HPDE6-E6E7 (cell line): ENCODE results near the gene TFDP1.
"Not testable (repeated sequence)": the region's sequence is repeated elsewhere in the genome, so short reads cannot be mapped to it uniquely, and the experiment has no call there.

ENCODE experiments used
- DNase-seq: peaks from one replicate; pipeline ENCODE4 v3.0.0; 2011; ENCODE audit warnings: missing footprints; ENCODE audit errors: extremely low spot score

TFDP1 gene

DNA sequence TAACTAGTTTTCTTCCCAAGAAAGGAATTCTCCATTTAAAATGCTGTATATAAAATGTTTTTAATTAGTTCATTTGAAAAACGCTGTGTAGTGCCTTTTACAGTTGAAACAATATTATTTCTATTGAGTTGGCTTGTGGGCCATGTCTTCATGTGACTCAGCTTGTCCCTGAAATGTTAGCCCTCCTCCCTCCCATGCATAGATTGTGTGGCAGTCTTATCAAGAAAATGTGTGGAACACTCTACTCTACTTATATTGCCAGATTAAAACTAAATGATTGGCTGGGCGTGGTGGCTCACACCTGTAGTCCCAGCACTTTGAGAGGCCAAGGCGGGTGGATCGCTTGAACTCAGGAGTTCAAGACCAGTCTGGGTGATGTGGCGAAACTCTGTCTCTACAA, 33.4 kb downstream of the TFDP1 start:
- no peak for DNase-seq

DNA sequence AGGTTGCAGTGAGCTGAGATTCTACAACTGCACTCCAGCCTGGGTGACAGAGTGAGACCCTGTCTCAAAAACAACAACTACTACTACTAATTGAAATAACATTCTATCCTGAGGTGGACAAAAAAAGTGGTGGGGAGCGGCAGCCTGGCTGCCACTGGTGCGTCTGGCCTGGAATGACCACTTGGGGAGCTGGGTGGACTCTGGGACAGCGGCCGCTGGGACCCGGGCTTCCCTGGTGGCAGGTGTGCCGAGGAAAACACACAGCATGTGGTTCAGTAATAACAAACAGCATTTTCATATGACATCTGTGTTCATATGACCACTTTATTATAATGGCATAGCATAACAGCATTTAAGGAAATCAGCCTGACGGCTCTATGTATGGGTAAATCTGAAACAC, 33.9 kb downstream of the TFDP1 start:
- no peak for DNase-seq

DNA sequence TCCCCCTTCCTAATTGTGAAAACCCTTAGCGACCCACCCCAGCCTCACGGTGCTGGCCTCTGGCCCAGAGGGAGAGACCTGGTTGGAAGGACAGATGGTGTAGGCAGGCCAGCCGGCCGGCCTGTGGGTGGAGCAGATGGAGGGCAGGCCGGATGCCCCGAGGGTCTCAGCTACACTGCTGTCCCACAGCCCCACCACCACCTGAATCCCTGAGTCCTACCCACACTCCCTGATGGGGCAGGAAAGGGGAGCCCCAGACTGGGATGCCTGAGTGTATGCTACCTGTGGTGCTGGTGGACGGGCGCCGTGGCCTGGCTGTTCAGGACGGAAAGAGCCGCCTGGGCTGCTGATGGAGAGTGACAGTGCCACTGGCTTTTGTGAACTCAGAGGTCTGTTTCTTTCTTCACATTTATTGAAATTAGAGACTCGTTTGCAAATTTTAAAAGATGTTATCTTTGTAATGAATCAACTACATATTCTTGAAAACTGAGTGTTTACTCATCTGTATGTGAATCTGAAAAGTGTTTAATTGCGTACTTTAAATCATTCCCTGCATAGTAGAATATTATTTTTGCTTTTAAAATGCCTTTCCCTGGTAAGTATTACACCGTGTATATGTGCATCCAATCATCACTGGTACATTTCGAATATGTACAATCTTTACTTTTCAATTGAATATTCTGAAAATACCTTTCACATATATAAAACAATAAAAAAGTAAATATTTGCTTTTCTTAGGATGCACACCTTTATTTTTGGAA, 35.7 kb downstream of the TFDP1 start:
- no peak for DNase-seq

DNA sequence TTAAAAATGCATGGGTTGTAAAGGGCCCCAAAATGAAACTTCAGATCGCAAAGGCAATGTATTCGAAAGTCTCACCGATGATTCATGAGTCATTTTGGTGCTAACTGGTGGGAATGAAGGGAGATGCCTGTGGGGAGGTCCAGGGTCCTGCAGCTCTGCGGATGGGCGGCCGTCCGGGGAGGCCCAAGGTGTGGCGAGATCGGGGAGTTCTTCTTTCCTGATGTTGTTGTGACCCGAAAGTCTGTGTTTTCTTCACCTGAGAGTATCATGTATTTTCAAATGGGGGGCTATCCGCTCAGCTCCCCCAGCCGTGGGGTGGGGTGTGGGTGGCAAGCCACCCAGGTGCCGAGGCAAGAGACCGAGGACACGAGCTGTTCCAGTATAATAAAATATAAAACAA, 36.5 kb downstream of the TFDP1 start:
- no peak for DNase-seq

DNA sequence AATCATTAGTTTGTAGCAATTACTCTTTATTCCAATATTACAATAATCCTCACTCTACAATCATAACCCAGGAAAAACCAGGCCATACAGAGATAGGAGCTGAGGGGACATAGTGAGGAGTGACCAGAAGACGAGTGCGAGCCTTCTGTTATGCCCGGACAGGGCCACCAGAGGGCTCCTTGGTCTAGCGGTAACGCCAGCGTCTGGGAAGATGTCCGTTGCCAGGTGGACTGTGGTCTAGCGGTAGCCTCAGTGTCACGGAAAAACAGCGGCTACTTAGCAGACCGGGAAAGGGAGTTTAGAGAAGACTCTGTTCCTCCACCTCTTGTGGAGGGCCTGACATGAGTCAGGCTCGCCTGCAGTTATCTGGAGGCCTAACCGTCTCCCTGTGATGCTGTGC, 36.9 kb downstream of the TFDP1 start:
- DNase-seq: not testable (repeated sequence)

DNA sequence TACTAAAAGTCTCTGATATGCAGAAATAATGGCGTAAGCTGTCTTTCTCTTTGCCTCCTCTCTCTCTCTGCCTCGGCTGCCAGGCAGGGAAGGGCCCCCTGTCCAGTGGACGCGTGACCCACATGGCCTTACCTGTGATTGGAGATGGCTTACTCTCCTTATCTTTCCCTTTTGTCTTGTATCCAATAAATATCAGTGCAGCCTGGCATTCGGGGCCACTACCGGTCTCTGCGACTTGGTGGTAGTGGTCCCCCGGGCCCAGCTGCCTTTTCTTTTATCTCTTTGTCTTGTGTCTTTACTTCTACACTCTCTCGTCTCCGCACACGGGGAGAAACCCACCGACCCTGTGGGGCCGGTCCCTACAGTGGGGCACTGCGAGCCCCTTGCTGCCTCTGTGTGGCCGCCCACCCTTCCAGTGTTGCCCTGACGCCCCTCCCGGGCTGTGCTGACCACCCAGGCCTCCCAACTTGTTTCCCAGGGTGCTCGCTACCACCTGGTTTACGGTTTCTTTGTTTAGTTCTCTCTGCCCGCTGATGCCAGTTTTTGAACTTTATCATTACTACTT, 37.5 kb downstream of the TFDP1 start:
- not testable (repeated sequence) for DNase-seq

DNA sequence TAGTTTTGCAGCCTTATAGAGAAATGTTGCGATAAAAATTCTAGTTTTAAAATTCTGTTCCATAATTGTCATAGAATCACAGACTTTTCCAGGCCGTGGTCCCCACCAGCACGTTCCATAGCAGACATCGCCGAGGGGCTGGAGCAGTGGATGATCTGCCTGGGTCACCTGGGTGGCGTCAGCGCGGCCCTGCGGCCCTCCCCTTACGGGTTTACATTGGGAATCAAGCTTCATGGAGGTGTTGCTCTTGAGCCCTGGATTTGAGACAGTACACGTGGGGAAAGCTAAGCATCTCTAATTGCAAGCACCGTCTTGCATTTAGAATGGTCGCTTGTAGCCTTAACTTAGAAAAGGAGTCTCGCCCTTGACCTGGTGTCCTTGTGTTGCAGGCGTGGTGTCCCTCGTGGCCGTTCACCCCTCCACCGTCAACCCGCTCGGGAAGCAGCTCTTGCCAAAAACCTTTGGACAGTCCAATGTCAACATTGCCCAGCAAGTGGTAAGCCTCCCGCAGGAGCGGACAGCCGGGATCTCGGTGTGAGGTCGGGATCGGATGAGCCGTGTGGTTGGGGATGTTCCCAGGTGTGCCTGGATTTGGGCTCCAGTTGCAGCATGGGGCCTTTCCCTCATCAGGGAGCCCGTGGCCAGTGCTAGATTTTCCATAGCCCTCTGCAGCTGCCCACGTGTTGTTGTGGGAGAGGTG, 38.4 kb downstream of the TFDP1 start:
- DNase-seq: no peak

DNA sequence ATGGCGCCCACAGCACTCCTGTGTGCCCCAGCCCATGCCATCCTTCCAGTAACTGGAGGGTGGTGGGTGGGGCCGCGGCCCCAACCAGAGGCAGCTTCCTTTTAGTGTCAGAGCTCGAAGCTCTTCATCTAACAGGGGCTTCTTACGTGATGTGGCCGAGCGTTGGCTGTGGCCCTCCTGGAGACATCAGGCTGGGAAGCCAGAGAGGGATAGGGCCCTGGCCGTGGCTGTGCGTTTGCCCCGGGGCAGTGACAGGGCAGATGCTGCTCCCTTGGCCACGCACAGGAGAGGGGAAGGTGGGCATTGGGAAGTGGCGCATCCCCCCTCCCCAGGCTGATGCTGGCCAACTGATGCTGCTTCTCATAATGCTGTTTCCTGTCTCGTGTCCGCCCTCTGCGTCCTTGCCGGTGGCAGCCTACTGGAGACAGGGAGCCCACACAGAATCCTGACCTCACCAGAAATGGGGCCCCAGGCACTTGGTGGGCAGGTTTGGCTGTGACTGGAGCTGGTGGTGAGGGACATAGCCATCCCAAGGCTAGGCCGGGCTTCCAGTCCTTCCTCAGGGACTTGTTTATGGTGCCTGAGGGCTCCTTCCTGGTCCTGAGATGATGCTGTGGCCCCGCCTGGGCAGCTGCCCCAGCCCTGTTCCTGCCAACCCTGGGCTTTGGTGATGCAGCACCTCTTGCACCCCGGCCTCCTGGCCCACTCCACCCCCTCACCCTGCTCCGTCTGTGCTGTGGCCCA, 39.1 kb downstream of the TFDP1 start:
- DNase-seq: no peak

DNA sequence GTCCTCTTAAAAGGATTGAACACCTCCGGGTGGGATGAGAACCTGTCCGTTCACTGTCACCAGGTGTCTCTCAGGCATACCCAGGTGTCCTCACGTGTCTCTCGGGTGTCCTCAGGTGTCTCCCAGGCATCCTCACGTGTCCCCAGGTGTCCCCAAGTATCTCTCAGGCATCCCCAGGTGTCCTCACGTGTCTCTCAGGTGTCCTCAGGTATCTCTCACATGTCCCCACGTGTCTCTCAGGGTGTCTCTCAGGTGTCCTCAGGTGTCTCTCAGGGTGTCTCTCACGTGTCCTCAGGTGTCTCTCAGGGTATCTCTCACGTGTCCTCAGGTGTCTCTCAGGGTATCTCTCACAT, 39.7 kb downstream of the TFDP1 start:
- no peak for DNase-seq

DNA sequence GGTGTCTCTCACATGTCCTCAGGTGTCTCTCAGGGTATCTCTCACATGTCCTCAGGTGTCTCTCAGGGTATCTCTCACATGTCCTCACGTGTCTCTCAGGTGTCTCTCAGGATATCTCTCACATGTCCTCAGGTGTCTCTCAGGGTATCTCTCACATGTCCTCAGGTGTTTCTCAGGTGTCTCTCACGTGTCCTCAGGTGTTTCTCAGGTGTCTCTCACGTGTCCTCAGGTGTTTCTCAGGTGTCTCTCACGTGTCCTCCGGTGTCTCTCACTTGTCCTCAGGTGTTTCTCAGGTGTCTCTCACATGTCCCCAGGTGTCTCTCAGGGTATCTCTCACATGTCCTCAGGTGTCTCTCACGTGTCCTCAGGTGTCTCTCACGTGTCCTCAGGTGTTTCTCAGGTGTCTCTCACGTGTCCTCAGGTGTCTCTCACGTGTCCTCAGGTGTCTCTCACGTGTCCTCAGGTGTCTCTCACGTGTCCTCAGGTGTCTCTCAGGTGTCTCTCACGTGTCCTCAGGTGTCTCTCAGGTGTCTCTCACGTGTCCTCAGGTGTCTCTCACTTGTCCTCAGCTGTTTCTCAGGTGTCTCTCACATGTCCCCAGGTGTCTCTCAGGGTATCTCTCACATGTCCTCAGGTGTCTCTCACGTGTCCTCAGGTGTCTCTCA, 40.2 kb downstream of the TFDP1 start:
- not testable (repeated sequence) for DNase-seq

DNA sequence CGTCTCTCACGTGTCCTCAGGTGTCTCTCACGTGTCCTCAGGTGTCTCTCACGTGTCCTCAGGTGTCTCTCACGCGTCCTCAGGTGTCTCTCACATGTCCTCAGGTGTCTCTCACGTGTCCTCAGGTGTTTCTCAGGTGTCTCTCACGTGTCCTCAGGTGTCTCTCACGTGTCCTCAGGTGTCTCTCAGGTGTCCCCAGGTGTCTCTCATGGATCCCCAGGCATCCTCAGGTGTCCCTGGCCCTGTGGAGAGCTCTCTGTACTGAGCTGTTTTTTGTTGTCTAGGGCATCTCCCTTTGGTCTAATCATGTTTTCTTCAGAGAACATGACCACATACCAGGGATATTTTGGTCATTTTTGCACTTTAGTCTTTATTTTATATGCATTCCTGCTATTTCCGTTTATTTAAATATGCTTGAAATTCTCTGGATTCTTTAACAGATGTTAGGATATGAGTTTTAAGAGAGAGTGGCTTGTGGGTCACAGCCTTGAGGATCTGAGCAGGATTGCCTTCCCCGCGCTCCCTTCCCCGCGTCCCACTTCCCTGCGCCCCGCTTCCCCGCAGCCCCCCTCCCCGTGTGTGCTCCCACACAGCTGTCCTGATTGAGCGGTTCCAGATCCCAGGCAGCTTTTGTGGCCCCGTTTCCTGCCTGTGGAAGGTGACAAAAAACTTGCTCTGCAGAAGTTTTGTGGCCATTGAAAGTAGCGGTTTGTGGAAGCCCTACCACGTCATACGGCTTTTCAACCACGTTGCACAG, 41.6 kb downstream of the TFDP1 start:
- no peak for DNase-seq

DNA sequence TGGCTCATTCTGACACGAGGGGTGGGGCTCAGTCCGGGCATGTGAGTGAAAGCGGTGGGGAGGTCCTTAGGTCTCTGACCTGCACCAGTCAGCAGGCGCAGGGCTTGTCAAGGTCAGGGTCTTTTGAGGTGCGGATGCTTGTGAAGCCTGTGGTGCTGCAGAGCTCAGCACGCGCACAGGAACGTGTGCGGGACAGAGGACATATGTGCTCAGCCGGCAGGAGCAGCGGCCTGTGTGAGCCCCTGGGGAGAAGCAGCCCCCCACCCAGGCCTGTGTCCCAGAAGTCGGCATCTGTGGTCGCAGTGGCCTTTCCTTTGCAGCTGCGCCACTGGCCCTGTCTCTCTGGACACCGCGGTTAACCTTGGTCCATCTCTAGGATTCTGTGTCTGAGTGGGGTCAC, 42.6 kb downstream of the TFDP1 start:
- DNase-seq: no peak

DNA sequence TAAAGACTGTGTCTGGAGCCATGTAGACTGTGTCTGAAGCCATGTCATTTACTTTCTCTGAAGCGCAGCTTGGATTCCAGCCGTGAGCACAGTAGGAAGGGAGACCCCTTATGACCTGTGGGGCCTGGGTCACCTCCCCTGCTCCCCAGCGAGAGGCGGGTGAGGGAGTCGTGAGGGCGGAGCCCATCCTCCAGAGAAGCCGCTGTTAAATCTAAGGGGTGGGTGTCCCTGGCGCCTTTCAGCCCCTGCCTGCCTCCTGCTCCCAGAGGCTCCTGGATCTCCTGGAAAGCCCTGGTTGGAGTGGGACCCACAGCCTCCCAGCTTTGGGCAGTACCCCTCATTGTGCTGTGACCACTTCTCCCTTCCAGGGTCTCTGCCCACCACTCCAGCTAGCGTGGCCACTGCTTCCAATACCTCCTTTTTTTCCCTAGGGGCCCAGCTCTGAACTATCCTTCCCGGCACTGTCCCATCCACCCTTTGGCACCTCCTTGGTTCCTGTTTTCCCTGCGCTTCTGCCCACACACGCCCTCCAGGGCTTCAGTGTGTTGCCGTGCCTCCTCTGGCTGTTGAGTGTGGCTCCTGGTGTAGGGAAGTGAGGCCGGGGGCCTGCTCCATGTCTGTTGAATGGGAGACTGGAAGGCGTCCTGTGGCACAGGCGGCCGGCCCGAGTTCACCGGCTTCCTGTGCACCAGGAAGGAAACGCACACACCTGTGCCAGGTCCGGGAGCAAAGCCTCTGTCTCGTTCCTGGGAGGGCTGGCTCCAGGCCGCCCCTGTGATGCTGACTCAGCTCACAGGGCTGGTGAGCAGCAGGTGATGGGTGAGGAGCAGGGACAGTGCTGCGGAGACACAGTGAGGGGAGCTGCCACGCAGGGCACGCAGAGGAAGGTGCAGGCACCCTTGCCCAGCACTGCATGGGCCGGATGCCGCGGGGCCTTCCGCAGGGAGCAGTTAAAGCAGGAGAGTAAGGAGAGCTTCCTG, 44.0 kb downstream of the TFDP1 start:
- DNase-seq: no peak

DNA sequence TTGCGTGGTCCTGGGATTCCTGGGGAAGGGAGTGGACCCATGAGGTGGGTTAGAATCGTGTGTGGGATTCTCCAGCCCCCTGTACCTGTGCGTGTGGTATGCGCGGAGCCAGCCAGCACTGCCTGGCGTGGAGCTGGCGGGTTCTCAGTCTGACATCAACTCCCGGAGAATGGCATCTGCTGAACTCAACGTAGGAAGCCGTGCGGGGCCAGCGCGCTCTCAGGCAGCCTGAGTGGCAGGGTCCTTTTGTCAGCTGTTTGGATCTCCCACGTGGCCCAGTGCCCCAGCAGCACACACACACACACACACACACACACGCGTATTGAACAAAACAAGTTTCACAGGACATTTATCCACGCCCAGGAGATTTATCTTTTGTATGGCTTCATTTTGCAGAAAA, 45.3 kb downstream of the TFDP1 start:
- no peak for DNase-seq

DNA sequence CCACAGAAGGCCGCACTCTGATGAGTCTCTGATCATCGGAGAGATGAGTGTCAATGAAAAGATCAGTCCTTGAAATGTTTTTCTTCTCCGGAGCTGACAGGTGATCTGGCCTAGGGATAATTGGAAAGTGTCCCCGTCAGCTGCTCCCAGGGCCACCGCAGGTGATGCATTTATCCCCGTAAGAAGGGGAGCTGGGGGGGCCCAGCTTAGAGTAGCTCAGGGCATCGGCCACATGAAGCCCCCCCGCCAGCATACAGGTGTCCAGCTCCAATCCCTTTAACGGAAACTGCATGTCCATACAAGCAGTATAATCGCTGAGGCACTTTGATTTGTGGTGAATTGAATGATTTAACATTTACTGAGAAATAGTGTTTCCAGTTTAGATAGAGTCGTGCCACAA, 45.7 kb downstream of the TFDP1 start:
- DNase-seq: no peak

DNA sequence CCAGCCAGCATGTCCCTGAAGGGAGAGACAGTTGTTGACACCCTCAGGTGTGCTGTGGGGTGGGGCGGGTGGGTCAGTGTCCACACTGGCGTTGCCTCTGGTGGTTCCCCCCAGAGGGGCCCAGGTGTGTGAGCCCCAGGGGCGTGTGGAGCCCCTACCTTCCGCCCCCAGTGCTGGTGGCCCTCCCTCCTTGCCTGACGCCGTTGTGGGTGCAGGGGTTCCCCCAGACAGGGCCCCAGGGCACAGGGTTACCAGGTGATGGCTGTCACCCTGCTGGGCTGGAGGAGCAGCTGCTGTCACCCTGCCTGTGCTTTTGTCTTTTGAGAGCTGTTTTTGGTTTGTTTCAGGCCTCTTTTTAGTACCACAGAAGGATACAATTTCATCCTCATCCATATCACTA, 46.3 kb downstream of the TFDP1 start:
- DNase-seq: no peak

DNA sequence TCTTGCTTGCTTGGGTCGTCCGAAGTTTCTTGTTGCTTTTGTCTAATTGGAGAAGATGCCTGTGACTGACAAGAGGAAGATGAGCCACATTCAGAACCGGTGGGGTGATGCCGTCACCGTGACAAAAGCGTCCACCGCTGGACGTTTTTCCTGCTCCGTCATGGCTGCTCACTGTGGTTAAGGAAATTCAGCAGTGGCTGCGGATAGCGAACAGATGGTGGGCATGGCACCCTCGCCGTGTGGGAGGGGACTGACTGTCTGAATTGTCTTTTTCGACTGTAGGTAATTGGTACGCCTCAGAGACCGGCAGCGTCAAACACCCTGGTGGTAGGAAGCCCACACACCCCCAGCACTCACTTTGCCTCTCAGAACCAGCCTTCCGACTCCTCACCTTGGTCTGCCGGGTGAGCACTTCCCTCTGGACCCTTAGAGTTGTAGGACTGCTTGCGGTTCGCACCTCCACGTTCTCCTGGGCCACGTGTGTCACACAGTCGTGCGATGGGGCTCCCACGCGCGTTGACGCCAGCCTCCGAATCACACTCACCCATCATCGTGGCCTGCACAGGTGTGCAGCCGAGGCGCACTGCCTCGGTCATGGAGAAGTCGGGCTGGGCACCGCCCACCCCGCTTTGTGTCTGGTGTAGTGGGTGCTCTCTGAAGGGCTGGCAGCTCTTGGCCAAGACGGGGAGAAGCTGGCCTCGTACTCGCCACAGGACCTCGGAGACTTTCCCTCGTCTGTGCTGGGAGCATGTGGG, 47.0 kb downstream of the TFDP1 start:
- DNase-seq: no peak

DNA sequence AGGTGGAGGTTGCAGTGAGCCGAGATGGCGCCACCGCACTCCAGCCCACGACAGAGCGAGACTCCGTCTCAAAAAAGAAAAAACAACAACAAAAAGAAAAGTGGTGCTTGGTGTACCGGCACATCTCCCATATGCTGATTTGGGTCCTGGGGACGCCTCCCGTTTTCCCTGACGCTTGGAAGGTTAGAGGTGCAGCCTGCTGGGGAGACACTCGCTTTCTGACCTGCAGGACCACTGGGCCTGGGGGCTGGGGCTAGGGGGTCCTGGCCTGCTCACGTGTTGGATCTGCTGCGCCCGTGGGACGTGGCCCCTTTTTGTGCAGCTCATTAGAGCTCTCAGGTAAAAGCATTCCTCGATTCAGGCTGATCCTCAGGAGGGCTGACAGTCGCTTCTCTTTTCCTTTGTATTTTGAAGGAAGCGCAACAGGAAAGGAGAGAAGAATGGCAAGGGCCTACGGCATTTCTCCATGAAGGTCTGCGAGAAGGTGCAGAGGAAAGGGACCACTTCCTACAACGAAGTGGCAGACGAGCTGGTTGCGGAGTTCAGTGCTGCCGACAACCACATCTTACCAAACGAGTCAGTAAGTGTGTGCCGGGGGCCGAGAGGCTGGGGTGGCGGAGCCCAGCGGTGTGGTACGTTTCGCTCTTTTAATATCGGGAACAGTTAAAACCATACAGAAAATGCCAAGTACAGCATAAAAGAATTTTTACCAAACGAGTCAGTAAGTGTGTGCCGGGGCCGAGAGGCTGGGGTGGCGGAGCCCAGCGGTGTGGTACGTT, 48.3 kb downstream of the TFDP1 start:
- no peak for DNase-seq

DNA sequence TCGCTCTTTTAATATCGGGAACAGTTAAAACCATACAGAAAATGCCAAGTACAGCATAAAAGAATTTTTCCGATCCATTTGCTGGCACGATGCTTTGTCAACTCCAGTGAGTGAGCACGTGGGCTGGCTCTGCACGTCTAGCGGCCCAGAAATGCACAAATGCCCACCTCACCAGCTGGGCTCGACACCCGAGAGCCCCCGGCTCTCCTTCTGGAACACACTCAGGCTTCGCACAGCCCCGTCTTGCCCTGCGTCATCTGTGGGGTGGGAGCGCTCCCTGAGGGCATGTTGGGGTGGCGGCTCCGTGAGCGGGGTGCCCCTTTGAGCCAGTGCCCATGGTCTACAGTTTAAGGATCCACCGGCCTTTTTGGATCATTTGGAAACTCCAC, 48.9 kb downstream of the TFDP1 start:
- no peak for DNase-seq
